SW480 (cell line): ENCODE data around the gene LRP1.

ENCODE experiments used
- DNase-seq: peaks from one replicate; pipeline ENCODE4 v3.0.0-alpha.2; 2016; ENCODE audit warnings: low spot score

The LRP1 gene

GRCh38 chr12:57254506-57255280, 126.4 kb downstream of the LRP1 start:
- no peak for DNase-seq

GRCh38 chr12:57255916-57256315, 127.6 kb downstream of the LRP1 start:
- DNase-seq, result no peak

GRCh38 chr12:57258977-57259970, 131.0 kb downstream of the LRP1 start:
- DNase-seq, result no peak

- no peak for DNase-seq
Measured at GRCh38 chr12:57260366-57260765, 132.1 kb downstream of the LRP1 start.

- no peak for DNase-seq
Measured at GRCh38 chr12:57261428-57261865, 133.2 kb downstream of the LRP1 start.

- DNase-seq, result no peak
Measured at GRCh38 chr12:57262126-57262822, 134.0 kb downstream of the LRP1 start.
